ENCODE results near the gene TNRC6C. TPM values are rescaled to one million over a fixed set of nuclear protein-coding genes. Genes with fewer than 3 reads are reported as not detected.
"Not testable (repeated sequence)": the region's sequence is repeated elsewhere in the genome, so short reads cannot be mapped to it uniquely, and the experiment has no call there.

The TNRC6C gene
- total and polyA plus RNA-seq, 12 donors = 2.2 to 31.4 (median 24.2) TPM

DNA sequence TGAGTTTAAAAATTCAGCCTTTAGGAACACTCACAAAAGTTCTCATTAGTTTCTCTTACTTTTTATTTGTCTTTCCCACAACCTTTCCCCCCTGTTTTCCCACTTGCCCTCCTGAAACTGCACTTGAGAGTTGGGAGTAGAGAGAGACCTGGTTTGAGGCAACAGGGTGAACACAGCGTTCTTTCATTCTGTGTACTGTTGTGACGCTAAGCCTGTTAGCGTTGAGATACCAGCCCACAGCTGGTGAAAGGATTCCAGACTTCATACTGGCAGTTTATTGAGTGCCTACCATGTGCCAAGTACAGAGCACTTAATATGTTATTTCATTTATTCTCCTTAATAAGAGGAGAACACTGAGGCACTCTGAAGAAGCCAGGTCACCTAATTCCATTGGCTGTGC lies 10.3 kb downstream of the TNRC6C start:
- TF ChIP-seq, protein P1, sequence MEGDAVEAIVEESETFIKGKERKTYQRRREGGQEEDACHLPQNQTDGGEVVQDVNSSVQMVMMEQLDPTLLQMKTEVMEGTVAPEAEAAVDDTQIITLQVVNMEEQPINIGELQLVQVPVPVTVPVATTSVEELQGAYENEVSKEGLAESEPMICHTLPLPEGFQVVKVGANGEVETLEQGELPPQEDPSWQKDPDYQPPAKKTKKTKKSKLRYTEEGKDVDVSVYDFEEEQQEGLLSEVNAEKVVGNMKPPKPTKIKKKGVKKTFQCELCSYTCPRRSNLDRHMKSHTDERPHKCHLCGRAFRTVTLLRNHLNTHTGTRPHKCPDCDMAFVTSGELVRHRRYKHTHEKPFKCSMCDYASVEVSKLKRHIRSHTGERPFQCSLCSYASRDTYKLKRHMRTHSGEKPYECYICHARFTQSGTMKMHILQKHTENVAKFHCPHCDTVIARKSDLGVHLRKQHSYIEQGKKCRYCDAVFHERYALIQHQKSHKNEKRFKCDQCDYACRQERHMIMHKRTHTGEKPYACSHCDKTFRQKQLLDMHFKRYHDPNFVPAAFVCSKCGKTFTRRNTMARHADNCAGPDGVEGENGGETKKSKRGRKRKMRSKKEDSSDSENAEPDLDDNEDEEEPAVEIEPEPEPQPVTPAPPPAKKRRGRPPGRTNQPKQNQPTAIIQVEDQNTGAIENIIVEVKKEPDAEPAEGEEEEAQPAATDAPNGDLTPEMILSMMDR (IDR thresholded peaks at IDR 0.05) = no peak
- Histone ChIP-seq H3K4me1 (peaks cover 2 to 75% (median 58%) of the 10 kb centered on the region in 9 donors), H3K4me3 (no peak overlapping the region), H3K36me3 (no peaks in the 10 kb centered on the region), H3K27ac (peak overlapping the region in 7 of 10 donors; percentile 0 to 57 (median 37)), H3K27me3 (no peaks in the 10 kb centered on the region), H3K9me3 (no peaks in the 10 kb centered on the region)
- 51 to 70% methylated on average over 3 of the region's 3 CpGs for WGBS, 2 donors
- no peak for DNase-seq
- peak in 7 of 8 donors; percentile 52 to 97 (median 85) for ATAC-seq
- intact Hi-C loops (cut with DNase I) = loop anchor here in 1 of 10 donors (10.0 kb wide), 1 partner anchor 46 kb away; no protein-coding TSS in a partner anchor

DNA sequence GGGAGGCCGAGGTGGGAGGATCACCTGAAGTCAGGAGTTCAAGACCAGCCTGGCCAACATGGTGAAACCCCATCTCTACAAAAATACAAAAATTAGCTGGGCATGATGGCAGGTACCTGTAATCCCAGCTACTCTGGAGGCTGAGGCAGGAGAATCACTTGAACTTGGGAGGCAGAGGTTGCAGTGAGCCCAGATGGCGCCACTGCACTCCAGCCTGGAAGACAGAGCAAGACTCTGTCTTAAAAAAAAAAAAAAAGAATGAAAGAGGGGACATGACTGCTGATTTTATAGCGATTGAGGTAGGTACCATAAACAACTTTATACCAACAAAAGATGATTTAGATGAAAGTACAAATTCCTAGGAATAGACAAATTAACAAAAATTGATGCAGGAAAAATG lies 13.8 kb downstream of the TNRC6C start:
- H3K9me3 ChIP-seq; H3K27ac ChIP-seq; H3K36me3 ChIP-seq; intact Hi-C loops (cut with DNase I); H3K4me3 ChIP-seq; DNase-seq; H3K27me3 ChIP-seq; ATAC-seq: not testable (repeated sequence)
- WGBS, 2 donors = 97 to 98% methylated on average over 3 of the region's 3 CpGs
- H3K4me1 ChIP-seq = peaks cover 0 to 57% (median 27%) of the 10 kb centered on the region in 9 donors

DNA sequence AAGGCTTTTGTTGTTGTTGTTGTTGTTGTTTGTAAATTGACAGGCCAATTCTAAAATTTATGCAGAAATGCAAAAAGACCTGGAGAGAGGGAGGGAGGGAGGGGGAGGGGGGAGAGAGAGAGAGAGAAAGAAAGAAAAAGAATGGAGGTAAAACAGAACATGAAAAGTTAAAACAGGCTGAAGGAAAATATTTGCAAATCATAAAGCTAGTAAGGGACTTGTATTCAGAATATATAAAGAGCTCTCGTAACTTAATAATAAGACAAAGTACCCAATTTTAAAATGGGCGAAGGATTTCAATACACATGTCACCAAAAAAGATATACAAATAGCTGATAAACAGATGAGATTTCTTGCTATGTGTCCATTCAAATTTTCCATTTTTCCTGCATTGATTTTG lies 15.4 kb downstream of the TNRC6C start:
- no peak for DNase-seq
- 96 to 99% methylated on average over 2 of the region's 2 CpGs for WGBS, 2 donors
- no peaks in the 10 kb centered on the region for H3K36me3 ChIP-seq
- intact Hi-C loops (cut with DNase I) = no loop called here
- H3K4me1 ChIP-seq = peaks cover 0 to 41% (median 21%) of the 10 kb centered on the region in 9 donors
- H3K27ac ChIP-seq = no peak overlapping the region
- no peaks in the 10 kb centered on the region for H3K9me3 ChIP-seq
- no peaks in the 10 kb centered on the region for H3K27me3 ChIP-seq
- ATAC-seq = no peak
- no peak overlapping the region for H3K4me3 ChIP-seq
- TF ChIP-seq, protein P1 (IDR thresholded peaks at IDR 0.05) = no peak

DNA sequence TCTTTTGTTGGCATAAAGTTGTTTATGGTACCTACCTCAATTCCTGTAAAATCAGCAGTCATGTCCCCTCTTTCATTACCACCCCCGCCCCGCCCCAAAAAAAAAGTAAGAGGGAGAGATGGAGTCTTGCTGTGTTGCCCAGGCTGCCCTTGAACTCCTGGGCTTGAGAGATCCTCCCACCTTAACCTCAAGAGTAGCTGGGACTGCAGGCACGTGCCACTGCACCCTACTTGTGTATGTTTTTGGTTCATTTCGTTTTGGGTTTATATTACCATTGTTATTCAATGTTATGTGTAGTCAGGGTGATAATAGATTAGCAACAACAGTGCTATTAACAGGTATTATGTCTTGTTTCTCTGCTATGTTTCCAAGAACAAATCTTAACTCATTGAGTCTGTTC lies 15.9 kb downstream of the TNRC6C start:
- H3K4me3 ChIP-seq = no peak overlapping the region
- H3K4me1 ChIP-seq = peaks cover 0 to 37% (median 17%) of the 10 kb centered on the region in 9 donors
- no peaks in the 10 kb centered on the region for H3K36me3 ChIP-seq
- no peak overlapping the region for H3K27ac ChIP-seq
- no peaks in the 10 kb centered on the region for H3K9me3 ChIP-seq
- TF ChIP-seq, protein P1 (IDR thresholded peaks at IDR 0.05) = no peak
- ATAC-seq (no peak), DNase-seq (no peak)
- no peaks in the 10 kb centered on the region for H3K27me3 ChIP-seq
- intact Hi-C loops (cut with DNase I) = no loop called here
- 71 to 80% methylated on average over 4 of the region's 4 CpGs for WGBS, 2 donors

DNA sequence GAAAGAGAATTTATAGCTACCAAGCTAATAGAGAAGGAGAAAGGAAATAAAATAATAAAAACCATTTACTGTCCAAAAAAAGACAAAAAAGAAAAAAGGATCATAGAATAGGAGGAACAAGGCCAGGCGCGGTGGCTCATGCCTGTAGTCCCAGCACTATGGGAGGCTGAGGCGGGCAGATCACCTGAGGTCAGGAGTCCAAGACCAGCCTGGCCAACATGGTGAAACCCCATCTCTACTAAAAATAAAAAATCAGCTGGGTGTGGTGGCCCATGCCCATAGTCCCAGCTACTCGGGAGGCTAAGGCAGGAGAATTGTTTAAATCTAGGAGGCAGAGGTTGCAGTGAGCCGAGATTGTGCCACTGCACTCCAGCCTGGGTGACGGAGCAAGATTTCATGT lies 23.9 kb downstream of the TNRC6C start:
- H3K27me3 ChIP-seq; H3K4me1 ChIP-seq; H3K27ac ChIP-seq; H3K36me3 ChIP-seq; intact Hi-C loops (cut with DNase I); H3K4me3 ChIP-seq; ATAC-seq; H3K9me3 ChIP-seq; DNase-seq: not testable (repeated sequence)
- WGBS, 2 donors = 98% methylated on average over 6 of the region's 6 CpGs

Measured in heart right ventricle (tissue), 16 donors.